WTC11 (cell line): ENCODE results near the gene ZNF518A. TPM values are rescaled to one million over a fixed set of nuclear protein-coding genes. Genes with fewer than 3 reads are reported as not detected.

Experiments used
- ATAC-seq: fragments of 200-7000 bp; cut with Tn5 transposase; 2 replicates; pipeline ENCODE4 v1.10.0; 2021; ENCODE audit warnings: mild to moderate bottlenecking, moderate library complexity
- CTCF ChIA-PET: fragments of 300-600 bp; sonication (Branson Sonifier 250); formaldehyde crosslinking; loops from one replicate; lab custom pipeline; 2021; ENCODE audit warnings: antibody characterized with exemption; lab: Charles Lee
- POLR2A ChIA-PET: fragments of 350-600 bp; sonication (Branson Sonifier 250); formaldehyde crosslinking; loops from one replicate; lab custom pipeline; 2021; ENCODE audit warnings: antibody characterized with exemption; lab: Charles Lee
- DNase-seq: peaks from one replicate; pipeline ENCODE4 v3.0.0; 2021; ENCODE audit warnings: low spot score
- H3K27ac Mint-ChIP-seq: 2 replicates; pipeline ENCODE4 v1.8.0; 2021; ENCODE audit warnings: mixed read lengths
- H3K27me3 Mint-ChIP-seq: 2 replicates; pipeline ENCODE4 v1.8.0; 2021; ENCODE audit warnings: low read depth, mild to moderate bottlenecking, moderate library complexity, mixed read lengths
- H3K36me3 Mint-ChIP-seq: 2 replicates; pipeline ENCODE4 v1.8.0; 2021; ENCODE audit warnings: mixed read lengths
- H3K4me1 Mint-ChIP-seq: 2 replicates; pipeline ENCODE4 v1.8.0; 2022; ENCODE audit warnings: mixed read lengths
- H3K4me3 Mint-ChIP-seq: 2 replicates; pipeline ENCODE4 v1.8.0; 2021; ENCODE audit warnings: mild to moderate bottlenecking, moderate library complexity, mixed read lengths
- H3K9me3 Mint-ChIP-seq: 2 replicates; pipeline ENCODE4 v1.8.0; 2021; ENCODE audit warnings: mixed read lengths
- ATF3 ChIP-seq: sonication (generic); formaldehyde crosslinking; conservative IDR thresholded peaks from 2 replicates; pipeline ENCODE4 v1.8.1; 2022; ENCODE audit warnings: mild to moderate bottlenecking, missing genetic modification reagents
- CBFB ChIP-seq: sonication (generic); formaldehyde crosslinking; IDR thresholded peaks from 2 replicates; pipeline ENCODE4 v1.8.1; 2022; ENCODE audit warnings: mild to moderate bottlenecking, low read depth, missing genetic modification reagents
- CTCF ChIP-seq: fragments of 200-600 bp; IDR thresholded peaks from 2 replicates; pipeline ENCODE4 v1.8.0; 2022; ENCODE audit warnings: antibody characterized with exemption
- E2F5 ChIP-seq: sonication (generic); formaldehyde crosslinking; IDR thresholded peaks from 2 replicates; pipeline ENCODE4 v1.8.1; 2022; ENCODE audit warnings: mild to moderate bottlenecking, moderate library complexity, missing genetic modification reagents
- EMX1 ChIP-seq: fragments of 250-450 bp; sonication (Bioruptor Pico); IDR thresholded peaks from 2 replicates; pipeline ENCODE4 v1.8.0; 2021; ENCODE audit warnings: mild to moderate bottlenecking
- FOXK1 ChIP-seq: sonication (generic); formaldehyde crosslinking; IDR thresholded peaks from 2 replicates; pipeline ENCODE4 v1.8.0; 2022; ENCODE audit warnings: mild to moderate bottlenecking, moderate library complexity, missing genetic modification reagents
- FOXP1 ChIP-seq: sonication (generic); formaldehyde crosslinking; IDR thresholded peaks from 2 replicates; pipeline ENCODE4 v1.8.0; 2022; ENCODE audit warnings: missing genetic modification reagents, mild to moderate bottlenecking, moderate library complexity, borderline replicate concordance
- GRHL2 ChIP-seq: fragments of 250-450 bp; sonication (Bioruptor Pico); IDR thresholded peaks from 2 replicates; pipeline ENCODE4 v1.8.0; 2022; ENCODE audit warnings: mild to moderate bottlenecking, moderate library complexity; ENCODE audit not compliant: insufficient replicate concordance, severe bottlenecking
- HMGXB4 ChIP-seq: sonication (generic); formaldehyde crosslinking; IDR thresholded peaks from 2 replicates; pipeline ENCODE4 v1.8.1; 2023; ENCODE audit warnings: mild to moderate bottlenecking, moderate library complexity, missing genetic modification reagents
- JAZF1 ChIP-seq: fragments of 250-450 bp; sonication (Bioruptor Pico); IDR thresholded peaks from 2 replicates; pipeline ENCODE4 v1.9.0; 2021; ENCODE audit warnings: moderate library complexity, mild to moderate bottlenecking, inconsistent platforms
- JUN ChIP-seq: sonication (generic); formaldehyde crosslinking; IDR thresholded peaks from 2 replicates; pipeline ENCODE4 v1.8.0; 2023; ENCODE audit warnings: mild to moderate bottlenecking, missing genetic modification reagents
- KAT7 ChIP-seq: sonication (generic); formaldehyde crosslinking; IDR thresholded peaks from 2 replicates; pipeline ENCODE4 v1.8.1; 2023; ENCODE audit warnings: missing genetic modification reagents, mild to moderate bottlenecking, borderline replicate concordance
- MXD4 ChIP-seq: fragments of 250-450 bp; sonication (Bioruptor Pico); IDR thresholded peaks from 2 replicates; pipeline ENCODE4 v1.8.0; 2021; ENCODE audit warnings: mild to moderate bottlenecking, moderate library complexity, borderline replicate concordance
- MYBL2 ChIP-seq: sonication (generic); formaldehyde crosslinking; IDR thresholded peaks from 2 replicates; pipeline ENCODE4 v1.8.1; 2023; ENCODE audit warnings: mild to moderate bottlenecking, moderate library complexity, missing genetic modification reagents
- PREB ChIP-seq: sonication (generic); formaldehyde crosslinking; IDR thresholded peaks from 2 replicates; pipeline ENCODE4 v1.8.1; 2022; ENCODE audit warnings: mild to moderate bottlenecking, missing genetic modification reagents, moderate library complexity, borderline replicate concordance
- SMAD4 ChIP-seq: sonication (generic); formaldehyde crosslinking; IDR thresholded peaks from 2 replicates; pipeline ENCODE4 v1.8.0; 2022; ENCODE audit warnings: mild to moderate bottlenecking, missing genetic modification reagents
- SP1 ChIP-seq: sonication (generic); formaldehyde crosslinking; conservative IDR thresholded peaks from 2 replicates; pipeline ENCODE4 v1.8.1; 2022; ENCODE audit warnings: missing genetic modification reagents
- TEAD4 ChIP-seq: sonication (generic); formaldehyde crosslinking; IDR thresholded peaks from 2 replicates; pipeline ENCODE4 v1.8.0; 2022; ENCODE audit warnings: mild to moderate bottlenecking, missing genetic modification reagents
- USF1 ChIP-seq: sonication (generic); formaldehyde crosslinking; IDR thresholded peaks from 2 replicates; pipeline ENCODE4 v1.8.0; 2022; ENCODE audit warnings: mild to moderate bottlenecking, missing genetic modification reagents
- ZNF121 ChIP-seq: sonication (generic); formaldehyde crosslinking; IDR thresholded peaks from 2 replicates; pipeline ENCODE4 v1.8.0; 2023; ENCODE audit warnings: missing genetic modification reagents
- ZNF263 ChIP-seq: sonication (generic); formaldehyde crosslinking; IDR thresholded peaks from 2 replicates; pipeline ENCODE4 v1.8.1; 2022; ENCODE audit warnings: low read depth, mild to moderate bottlenecking, moderate library complexity, missing genetic modification reagents
- ZNF281 ChIP-seq: sonication (generic); formaldehyde crosslinking; IDR thresholded peaks from 2 replicates; pipeline ENCODE4 v1.8.0; 2023; ENCODE audit warnings: mild to moderate bottlenecking, missing genetic modification reagents
- ZNF317 ChIP-seq: sonication (generic); formaldehyde crosslinking; IDR thresholded peaks from 2 replicates; pipeline ENCODE4 v1.8.1; 2023; ENCODE audit warnings: low read depth, mild to moderate bottlenecking, moderate library complexity, missing genetic modification reagents, borderline replicate concordance
- total RNA-seq: library from RNA; stranded (reverse); gene quantifications from 3 replicates; pipeline ENCODE4 v1.2.3, GENCODE V29; 2021

The ZNF518A gene
- total RNA-seq, 1 experiment from 2014 or later = 29.9 TPM

GRCh38 chr10:96201525-96201924 is 71.4 kb downstream of the ZNF518A start:
- H3K4me1 Mint-ChIP-seq = peaks cover 35% of the 10 kb centered on the region
- H3K27ac Mint-ChIP-seq = no peak overlapping the region
- ChIA-PET POLR2A (no interaction called here), CTCF (interaction anchor here (0.7 to 1.1 kb wide), 2 partner anchors 9 to 28 kb away, joined by 3 to 4 read pairs; no protein-coding TSS in a partner anchor)
- no peaks in the 10 kb centered on the region for H3K27me3 Mint-ChIP-seq
- ATAC-seq (no peak), DNase-seq (no peak)
- no peaks in the 10 kb centered on the region for H3K9me3 Mint-ChIP-seq
- no peak for TF ChIP-seq GRHL2 (CRISPR knock-in tag)
- no peak for TF ChIP-seq MYBL2 (CRISPR knock-in tag)
- no peak for TF ChIP-seq CBFB (CRISPR knock-in tag)
- no peak for TF ChIP-seq PREB (CRISPR knock-in tag)
- no peak for TF ChIP-seq ZNF263 (CRISPR knock-in tag)
- no peak for TF ChIP-seq KAT7 (CRISPR knock-in tag)
- TF ChIP-seq MXD4 (CRISPR knock-in tag) = no peak
- no peak for TF ChIP-seq ATF3 (CRISPR knock-in tag)
- no peak for TF ChIP-seq ZNF317 (CRISPR knock-in tag)
- no peak for TF ChIP-seq CTCF
- no peak for TF ChIP-seq EMX1
- no peak for TF ChIP-seq FOXK1 (CRISPR knock-in tag)
- no peak for TF ChIP-seq JUN (CRISPR knock-in tag)
- TF ChIP-seq TEAD4 (CRISPR knock-in tag) = no peak
- no peak overlapping the region for H3K4me3 Mint-ChIP-seq
- H3K36me3 Mint-ChIP-seq = no peaks in the 10 kb centered on the region

- POLR2A ChIA-PET = no interaction called here
- H3K27ac Mint-ChIP-seq = no peak overlapping the region
- DNase-seq = no peak
- CTCF ChIA-PET = interaction anchor here (1.5 to 1.7 kb wide), 2 partner anchors 24 to 189 kb away, joined by 4 to 8 read pairs; no protein-coding TSS in a partner anchor
- H3K4me3 Mint-ChIP-seq = no peak overlapping the region
- peak; percentile 92 for ATAC-seq
- peaks cover 24% of the 10 kb centered on the region for H3K4me1 Mint-ChIP-seq
- TF ChIP-seq FOXP1 (CRISPR knock-in tag) (no peak), JAZF1 (CRISPR knock-in tag) (no peak), E2F5 (CRISPR knock-in tag) (no peak)
- H3K36me3 Mint-ChIP-seq = no peaks in the 10 kb centered on the region
- H3K9me3 Mint-ChIP-seq = no peaks in the 10 kb centered on the region
- no peaks in the 10 kb centered on the region for H3K27me3 Mint-ChIP-seq
Observed at GRCh38 chr10:96205580-96205979, 75.5 kb downstream of the ZNF518A start.

GRCh38 chr10:96208271-96208670 is 78.2 kb downstream of the ZNF518A start:
- Mint-ChIP-seq H3K9me3 (no peaks in the 10 kb centered on the region), H3K4me3 (no peak overlapping the region), H3K4me1 (peaks cover 18% of the 10 kb centered on the region), H3K36me3 (no peaks in the 10 kb centered on the region), H3K27ac (no peak overlapping the region), H3K27me3 (no peaks in the 10 kb centered on the region)
- ATAC-seq (no peak), DNase-seq (no peak)
- ChIA-PET CTCF (interaction anchor here (1.9 kb wide), 1 partner anchor 21 kb away, joined by 7 read pairs; no protein-coding TSS in a partner anchor), POLR2A (no interaction called here)
- no peak for TF ChIP-seq E2F5 (CRISPR knock-in tag)
- TF ChIP-seq ZNF281 (CRISPR knock-in tag) = no peak
- no peak for TF ChIP-seq SP1 (CRISPR knock-in tag)
- TF ChIP-seq ZNF121 (CRISPR knock-in tag) = no peak
- no peak for TF ChIP-seq SMAD4 (CRISPR knock-in tag)
- no peak for TF ChIP-seq HMGXB4
- TF ChIP-seq USF1 (CRISPR knock-in tag) = no peak
